ENCODE results near the gene GZF1. TPM values are rescaled to one million over a fixed set of nuclear protein-coding genes. Genes with fewer than 3 reads are reported as not detected.

GZF1 gene
- total RNA-seq, 4 donors from 2014 or later: 4.9 to 23.3 (median 13.3) TPM

DNA sequence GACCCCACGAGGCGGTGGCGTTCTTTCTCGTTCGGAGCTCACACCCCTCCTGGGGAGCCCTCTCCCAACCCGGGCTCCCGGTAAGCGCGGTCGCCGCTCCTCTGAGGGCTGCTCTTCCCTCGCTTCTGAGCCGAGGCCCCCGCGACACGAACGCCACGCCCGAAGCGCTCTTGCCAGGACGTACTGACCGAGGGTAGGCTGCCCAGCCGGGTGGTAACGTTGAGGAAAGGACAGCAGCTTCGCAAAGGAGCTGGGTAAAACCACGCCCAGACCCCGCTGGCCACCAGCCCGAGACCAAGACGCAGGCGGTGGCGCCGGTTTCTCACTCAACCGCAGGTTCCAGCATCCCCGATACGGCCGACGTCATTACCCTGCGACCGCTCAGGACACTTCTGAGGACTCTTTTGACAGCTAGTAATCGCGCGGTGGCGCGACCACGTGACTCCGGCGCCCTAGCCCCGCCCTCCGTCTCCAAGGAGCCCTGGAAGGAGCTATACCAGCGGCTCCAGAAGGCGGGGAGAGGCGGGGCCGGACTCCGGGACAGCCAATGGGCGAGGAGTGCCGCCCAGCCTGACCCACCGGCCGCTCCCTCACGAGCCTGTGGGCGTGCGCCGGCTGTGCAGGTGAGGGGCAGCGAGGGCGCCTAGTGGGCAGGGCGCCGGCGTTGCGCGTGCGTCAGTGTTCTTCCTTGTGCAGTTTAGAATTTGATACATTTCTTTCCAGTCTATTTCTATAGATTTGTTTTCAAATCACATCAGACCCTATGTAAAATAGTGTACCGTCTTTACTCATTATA, 4.0 kb upstream of the GZF1 start:
- Histone ChIP-seq H3K4me1 (peaks cover 7 to 37% (median 33%) of the 10 kb centered on the region in 4 donors), H3K36me3 (no peaks in the 10 kb centered on the region), H3K4me3 (peak overlapping the region; percentile 26 to 80 (median 70)), H3K27ac (peak overlapping the region; percentile 93 to 100 (median 98)), H3K9me3 (no peaks in the 10 kb centered on the region), H3K27me3 (no peaks in the 10 kb centered on the region)
- 0% methylated on average over 1 to 71 of the region's 71 CpGs for WGBS, 2 donors (ENCODE audit: low coverage in 1 of 2)
- in situ Hi-C loops (cut with MboI; ENCODE audit: low pct_ligation_motif_present in 1 of 4, low pct_unique_long_range_greater_than_20kb in 1 of 4, low sequenced_read_pairs in 3 of 4) (no loop called here), intact Hi-C loops (cut with DNase I; ENCODE audit: low total_unique reads) (loop anchor here (10.0 kb wide), 2 partner anchors 277 to 1887 kb away; partner anchors contain the start of genes CST3 and PYGB)
- DNase-seq: peak; percentile 100
- TF ChIP-seq POLR2A (IDR thresholded peaks at IDR 0.05) (peak; percentile 85), POLR2AphosphoS5 (IDR thresholded peaks at IDR 0.05) (peak; percentile 82 to 93 (median 88)), EP300 (IDR thresholded peaks at IDR 0.05; ENCODE audit: low read depth) (no peak)
- TF ChIP-seq, protein P1, sequence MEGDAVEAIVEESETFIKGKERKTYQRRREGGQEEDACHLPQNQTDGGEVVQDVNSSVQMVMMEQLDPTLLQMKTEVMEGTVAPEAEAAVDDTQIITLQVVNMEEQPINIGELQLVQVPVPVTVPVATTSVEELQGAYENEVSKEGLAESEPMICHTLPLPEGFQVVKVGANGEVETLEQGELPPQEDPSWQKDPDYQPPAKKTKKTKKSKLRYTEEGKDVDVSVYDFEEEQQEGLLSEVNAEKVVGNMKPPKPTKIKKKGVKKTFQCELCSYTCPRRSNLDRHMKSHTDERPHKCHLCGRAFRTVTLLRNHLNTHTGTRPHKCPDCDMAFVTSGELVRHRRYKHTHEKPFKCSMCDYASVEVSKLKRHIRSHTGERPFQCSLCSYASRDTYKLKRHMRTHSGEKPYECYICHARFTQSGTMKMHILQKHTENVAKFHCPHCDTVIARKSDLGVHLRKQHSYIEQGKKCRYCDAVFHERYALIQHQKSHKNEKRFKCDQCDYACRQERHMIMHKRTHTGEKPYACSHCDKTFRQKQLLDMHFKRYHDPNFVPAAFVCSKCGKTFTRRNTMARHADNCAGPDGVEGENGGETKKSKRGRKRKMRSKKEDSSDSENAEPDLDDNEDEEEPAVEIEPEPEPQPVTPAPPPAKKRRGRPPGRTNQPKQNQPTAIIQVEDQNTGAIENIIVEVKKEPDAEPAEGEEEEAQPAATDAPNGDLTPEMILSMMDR (IDR thresholded peaks at IDR 0.05): peak in 1 of 5 experiments; percentile 3

DNA sequence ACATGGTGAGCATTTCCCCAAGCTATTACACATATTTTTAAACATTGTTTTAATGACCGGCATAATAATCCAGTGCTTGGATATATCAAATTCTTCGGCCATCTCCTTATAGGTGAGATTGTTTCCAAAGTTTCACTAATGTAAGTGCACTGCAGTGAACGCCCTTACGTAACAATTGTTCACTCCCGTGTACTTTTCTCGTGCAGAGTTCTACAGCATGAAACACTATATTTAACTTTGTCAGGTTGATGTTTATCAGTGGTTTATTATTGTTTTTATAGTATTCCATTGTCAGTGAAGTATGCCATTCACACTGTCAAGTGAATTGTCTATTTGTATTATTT, 3.4 kb upstream of the GZF1 start:
- H3K4me1 ChIP-seq: peaks cover 13 to 43% (median 39%) of the 10 kb centered on the region in 4 donors
- peak overlapping the region; percentile 93 to 100 (median 98) for H3K27ac ChIP-seq
- DNase-seq: no peak
- TF ChIP-seq EP300 (IDR thresholded peaks at IDR 0.05; ENCODE audit: low read depth): no peak
- TF ChIP-seq, protein P1 (IDR thresholded peaks at IDR 0.05): no peak
- no peak for TF ChIP-seq POLR2A (IDR thresholded peaks at IDR 0.05)
- no peak for TF ChIP-seq POLR2AphosphoS5 (IDR thresholded peaks at IDR 0.05)
- H3K27me3 ChIP-seq: no peaks in the 10 kb centered on the region
- in situ Hi-C loops (cut with MboI; ENCODE audit: low pct_ligation_motif_present in 1 of 4, low pct_unique_long_range_greater_than_20kb in 1 of 4, low sequenced_read_pairs in 3 of 4): no loop called here
- WGBS, 2 donors (ENCODE audit: low coverage in 1 of 2): 27 to 28% methylated on average over 6 of the region's 6 CpGs
- H3K9me3 ChIP-seq: no peaks in the 10 kb centered on the region
- no peaks in the 10 kb centered on the region for H3K36me3 ChIP-seq
- H3K4me3 ChIP-seq: peak overlapping the region in 2 of 4 donors; percentile 68 to 73
- intact Hi-C loops (cut with DNase I; ENCODE audit: low total_unique reads): loop anchor here (10.0 kb wide), 2 partner anchors 276 to 1886 kb away; partner anchors contain the start of genes CST3 and PYGB

DNA sequence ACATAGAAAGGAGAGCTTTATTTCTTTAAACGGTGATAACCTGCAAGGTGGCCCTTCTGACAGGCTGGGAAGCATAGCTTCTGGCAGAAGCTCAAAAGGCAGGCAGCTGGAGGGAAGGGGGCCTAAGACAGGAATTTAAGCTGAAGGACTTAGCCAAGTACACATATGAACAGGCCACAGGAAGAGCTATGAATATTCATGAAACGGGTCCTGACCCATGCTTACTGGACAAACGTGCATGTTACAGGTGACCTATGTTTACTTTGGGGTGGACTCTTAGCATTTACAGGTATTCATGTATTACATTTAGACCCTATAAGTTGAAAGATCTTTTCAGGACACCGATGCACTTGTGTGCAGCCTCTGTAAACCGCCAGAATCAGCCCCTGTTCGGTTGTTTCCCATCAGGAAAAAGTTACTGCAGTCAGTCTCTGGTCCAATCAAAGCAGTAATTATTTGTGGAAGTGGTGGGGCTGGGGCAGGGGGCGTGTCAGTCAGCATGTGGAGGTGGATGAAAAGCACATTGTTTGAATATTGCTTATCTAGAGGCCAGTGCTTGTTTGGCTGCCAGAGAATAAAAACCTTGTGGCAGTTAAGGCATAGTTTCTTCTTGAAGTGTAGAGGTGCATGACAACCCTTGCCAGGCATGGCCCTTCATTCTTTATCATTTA, 2.9 kb upstream of the GZF1 start:
- WGBS, 2 donors (ENCODE audit: low coverage in 1 of 2): 48 to 63% methylated on average over 2 to 7 of the region's 7 CpGs
- peak overlapping the region in 1 of 4 donors; percentile 73 for H3K4me3 ChIP-seq
- peak; percentile 42 for DNase-seq
- intact Hi-C loops (cut with DNase I; ENCODE audit: low total_unique reads): loop anchor here (10.0 kb wide), 2 partner anchors 276 to 1886 kb away; partner anchors contain the start of genes CST3 and PYGB
- H3K27ac ChIP-seq: peak overlapping the region; percentile 93 to 100 (median 98)
- H3K4me1 ChIP-seq: peaks cover 15 to 46% (median 41%) of the 10 kb centered on the region in 4 donors
- H3K36me3 ChIP-seq: no peaks in the 10 kb centered on the region
- TF ChIP-seq POLR2A (IDR thresholded peaks at IDR 0.05): no peak
- H3K27me3 ChIP-seq: no peaks in the 10 kb centered on the region
- in situ Hi-C loops (cut with MboI; ENCODE audit: low pct_ligation_motif_present in 1 of 4, low pct_unique_long_range_greater_than_20kb in 1 of 4, low sequenced_read_pairs in 3 of 4): no loop called here
- H3K9me3 ChIP-seq: no peaks in the 10 kb centered on the region

DNA sequence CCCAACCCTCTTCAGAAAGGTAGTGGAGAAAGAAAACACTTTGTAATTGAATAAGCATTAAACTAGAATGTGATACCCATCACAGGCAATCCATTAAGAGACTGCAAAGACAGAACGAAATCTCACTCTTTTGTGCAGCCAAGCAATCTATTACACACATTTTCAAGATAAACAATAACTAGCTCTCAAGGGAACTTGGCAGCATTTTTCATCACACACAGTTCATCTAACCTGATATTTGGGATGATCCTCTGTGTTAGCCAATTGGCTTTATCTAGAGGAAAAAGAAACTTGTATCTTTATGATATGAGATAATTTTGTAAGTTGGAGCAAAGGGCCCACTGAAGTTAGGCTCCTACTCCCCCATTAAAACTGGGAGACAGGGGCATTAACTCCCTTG, 1.5 kb upstream of the GZF1 start:
- H3K9me3 ChIP-seq: no peaks in the 10 kb centered on the region
- 55 to 63% methylated on average over 1 of the region's 1 CpG for WGBS, 2 donors (ENCODE audit: low coverage in 1 of 2)
- no peak for DNase-seq
- in situ Hi-C loops (cut with MboI; ENCODE audit: low pct_ligation_motif_present in 1 of 4, low pct_unique_long_range_greater_than_20kb in 1 of 4, low sequenced_read_pairs in 3 of 4): no loop called here
- intact Hi-C loops (cut with DNase I; ENCODE audit: low total_unique reads): loop anchor here (10.0 kb wide), 1 partner anchor 54 kb away; no protein-coding TSS in a partner anchor
- no peaks in the 10 kb centered on the region for H3K27me3 ChIP-seq
- H3K27ac ChIP-seq: peak overlapping the region; percentile 98 to 100 (median 99)
- peaks cover 0 to 3% (median 0%) of the 10 kb centered on the region in 4 donors for H3K36me3 ChIP-seq
- peak overlapping the region in 1 of 4 donors; percentile 83 for H3K4me3 ChIP-seq
- TF ChIP-seq POLR2A (IDR thresholded peaks at IDR 0.05): no peak
- TF ChIP-seq, protein P1 (IDR thresholded peaks at IDR 0.05): no peak
- no peak for TF ChIP-seq POLR2AphosphoS5 (IDR thresholded peaks at IDR 0.05)
- no peak for TF ChIP-seq EP300 (IDR thresholded peaks at IDR 0.05; ENCODE audit: low read depth)
- peaks cover 15 to 48% (median 41%) of the 10 kb centered on the region in 4 donors for H3K4me1 ChIP-seq

Data from transverse colon (tissue), 4 donors.